K562 (cell line): Measurements from ENCODE around the gene UQCC2. TPM values are rescaled to one million over a fixed set of nuclear protein-coding genes. Genes with fewer than 3 reads are reported as not detected.

ENCODE experiments used
- ATAC-seq: fragments of 200-7000 bp; cut with Tn5 transposase; 3 replicates; pipeline ENCODE4 v1.9.1; 2020; ENCODE audit warnings: moderate library complexity
- BruUV-seq: library from RNA; stranded (reverse); fragments of 400-500 nt; replicated peaks from 2 replicates; lab custom pipeline; 2021; lab: Mats Ljungman, UMichigan
- CTCF ChIA-PET: fragments of 300-600 bp; formaldehyde crosslinking; extraction: SDS; loops from one replicate; lab custom pipeline; 2021; ENCODE audit warnings: low intra/inter-chr PET ratio; lab: Yijun Ruan, JAX
- POLR2A ChIA-PET: fragments of 300-600, 350-650 bp; sonication (Branson Sonifier 250); formaldehyde crosslinking; extraction: SDS; loops from one replicate; lab custom pipeline; 2021; ENCODE audit warnings: antibody characterized with exemption, inconsistent platforms; lab: Yijun Ruan, JAX
- DNase-seq, 4 experiments: peaks; one replicate each; pipeline versions ENCODE4 v3.0.0 to v3.0.0-alpha.2; 2011 to 2018; ENCODE audit warnings: low spot score in 3 of 4, mixed read lengths in 3 of 4; ENCODE audit errors: extremely low read depth in 1 of 4
- FAIRE-seq: peaks from 2 replicates; lab custom pipeline; 2011; peaks lifted over from hg19 to GRCh38; lab: Jason Lieb, UNC
- H2AFZ ChIP-seq: 2 replicates; pipeline ENCODE4 v1.6.0; 2011; ENCODE audit warnings: low read depth, low read length, control low read depth, inconsistent platforms
- H3K27ac ChIP-seq: fragments of 200-600 bp; 3 replicates; pipeline ENCODE4 v1.8.0; 2011; ENCODE audit warnings: low read depth, mild to moderate bottlenecking, control low read depth, inconsistent platforms, low read length, moderate library complexity, mixed read lengths; ENCODE audit errors: extremely low read depth
- H3K27me3 ChIP-seq, 2 experiments: fragments of 300-600 bp in 1 of 2; 2 replicates in 1 of 2; 3 replicates in 1 of 2; pipeline versions ENCODE4 v1.6.0 to v1.8.0; 2011; ENCODE audit warnings: inconsistent platforms in 2 of 2, low read length in 2 of 2, mild to moderate bottlenecking in 1 of 2, mixed read lengths in 1 of 2, moderate library complexity in 1 of 2; ENCODE audit not compliant: control insufficient read depth in 2 of 2, insufficient read depth in 2 of 2
- H3K36me3 ChIP-seq: fragments of 300-600 bp; 3 replicates; pipeline ENCODE4 v1.8.0; 2011; ENCODE audit warnings: mild to moderate bottlenecking, low read length, inconsistent platforms; ENCODE audit not compliant: control insufficient read depth, insufficient read depth
- H3K4me1 ChIP-seq, 2 experiments: fragments of 200-600 bp in 1 of 2; replicated peaks in 1 of 2; 2 replicates in 1 of 2; 3 replicates in 1 of 2; pipeline versions ENCODE4 v1.5.1 to v1.8.0; 2011; ENCODE audit warnings: inconsistent platforms in 2 of 2, low read length in 2 of 2, mild to moderate bottlenecking in 1 of 2, mixed read lengths in 1 of 2, moderate library complexity in 1 of 2; ENCODE audit not compliant: control insufficient read depth in 2 of 2, insufficient read depth in 2 of 2
- H3K4me2 ChIP-seq: 2 replicates; pipeline ENCODE4 v1.6.1; 2011; ENCODE audit warnings: low read length, control low read depth, inconsistent platforms, mixed read lengths; ENCODE audit not compliant: insufficient read depth
- H3K4me3 ChIP-seq: fragments of 200-600 bp; sonication (generic), shearing (Covaris generic); 2 replicates; pipeline ENCODE4 v1.5.1; 2016; ENCODE audit warnings: control low read depth, inconsistent platforms
- H3K79me2 ChIP-seq: fragments of 200-600 bp; 3 replicates; pipeline ENCODE4 v1.8.0; 2011; ENCODE audit warnings: low read length, inconsistent platforms; ENCODE audit not compliant: control insufficient read depth, insufficient read depth
- H3K9ac ChIP-seq, 2 experiments: 2 replicates each; pipeline versions ENCODE4 v1.6.0 to v1.6.1; 2011; ENCODE audit warnings: low read depth in 2 of 2, low read length in 2 of 2, control low read depth in 1 of 2, inconsistent platforms in 1 of 2, mild to moderate bottlenecking in 1 of 2, mixed read lengths in 1 of 2; ENCODE audit not compliant: insufficient read depth in 1 of 2
- H3K9me1 ChIP-seq: one replicate; pipeline ENCODE4 v1.6.0; 2011; ENCODE audit warnings: inconsistent platforms, mild to moderate bottlenecking, low read length, moderate library complexity; ENCODE audit not compliant: control insufficient read depth, insufficient read depth
- H3K9me3 ChIP-seq: replicated peaks from 2 replicates; pipeline ENCODE4 v1.5.1; 2011; ENCODE audit warnings: low read depth, low read length, inconsistent platforms; ENCODE audit not compliant: control insufficient read depth, insufficient read depth
- H4K20me1 ChIP-seq: replicated peaks from 2 replicates; pipeline ENCODE4 v1.6.1; 2011; ENCODE audit warnings: low read length, inconsistent platforms, mixed read lengths; ENCODE audit not compliant: control insufficient read depth, insufficient read depth
- CBFA2T3 ChIP-seq: fragments of 450-650 bp; IDR thresholded peaks from 2 replicates; pipeline ENCODE4 v1.6.1; 2017
- MXI1 ChIP-seq: IDR thresholded peaks from 2 replicates; pipeline ENCODE4 v1.6.1; 2011; ENCODE audit warnings: low read depth, mild to moderate bottlenecking, improper control_type of control experiment, low read length
- SMARCE1 ChIP-seq: fragments of 450-650 bp; IDR thresholded peaks from 2 replicates; pipeline ENCODE4 v1.7.1; 2016; ENCODE audit warnings: mild to moderate bottlenecking
- WGBS: fragments of 100-300 bp; shearing (Covaris generic); methylation state at CpG from one replicate; pipeline ENCODE4 v1.1.6; 2016; ENCODE audit warnings: low coverage, mixed read lengths; ENCODE audit not compliant: insufficient coverage; ENCODE audit errors: missing lambda C conversion rate; 5-methylcytosine and 5-hydroxymethylcytosine counted together
- in situ Hi-C: fragments of 300-500 bp; cut with MboI; formaldehyde crosslinking; loops from 4 replicates; pipeline ENCODE4 v1.15.0; 2018; ENCODE audit warnings: inconsistent platforms, mixed read lengths
- intact Hi-C: fragments of 100-400 bp; cut with micrococcal nuclease; formaldehyde crosslinking; loops from 2 replicates; pipeline ENCODE4 v1.14.2; 2022
- polyA plus RNA-seq, 8 experiments: library from polyadenylated mRNA; depleted of rRNA in 4 of 8; stranded (reverse) in 5 of 8; unstranded in 3 of 8; fragments of >200 nt; fragmentation: Nextera tagmentation in 2 of 8; fragmentation: Illumina TruSeq in 1 of 8; extraction: Ambion mirVana in 2 of 8; extraction: Trizol in 1 of 8; gene quantifications; 2 replicates each; pipeline versions ENCODE4 v1.2.1 to v1.2.3, GENCODE V29; 2011 to 2014; ENCODE audit warnings: inconsistent platforms in 1 of 8, missing spikeins in 1 of 8
- total RNA-seq, 7 experiments: library from RNA; depleted of rRNA in 6 of 7; stranded (reverse); fragments of >200 nt in 6 of 7; fragmentation: Illumina TruSeq in 2 of 7; extraction: Trizol in 2 of 7; gene quantifications; 2 replicates each; pipeline versions ENCODE4 v1.2.1 to v1.2.3, GENCODE V29; 2011 to 2021; ENCODE audit warnings: low replicate concordance in 1 of 7
- TF ChIP-seq, protein P1 (sequence below), 2 experiments: fragments of 450-650 bp in 1 of 2; sonication (generic) in 1 of 2; formaldehyde crosslinking in 1 of 2; IDR thresholded peaks; 2 replicates each; pipeline versions ENCODE4 v1.7.1 to v1.9.0; 2016 to 2022; ENCODE audit warnings: inconsistent platforms in 1 of 2, mild to moderate bottlenecking in 1 of 2, missing genetic modification reagents in 1 of 2

The UQCC2 gene
- total and polyA plus RNA-seq, 9 of the 15 experiments (the other 6 are each of a cell fraction or from before 2014, with no cell fraction given), result 58.5 to 927 (median 158) TPM

DNA sequence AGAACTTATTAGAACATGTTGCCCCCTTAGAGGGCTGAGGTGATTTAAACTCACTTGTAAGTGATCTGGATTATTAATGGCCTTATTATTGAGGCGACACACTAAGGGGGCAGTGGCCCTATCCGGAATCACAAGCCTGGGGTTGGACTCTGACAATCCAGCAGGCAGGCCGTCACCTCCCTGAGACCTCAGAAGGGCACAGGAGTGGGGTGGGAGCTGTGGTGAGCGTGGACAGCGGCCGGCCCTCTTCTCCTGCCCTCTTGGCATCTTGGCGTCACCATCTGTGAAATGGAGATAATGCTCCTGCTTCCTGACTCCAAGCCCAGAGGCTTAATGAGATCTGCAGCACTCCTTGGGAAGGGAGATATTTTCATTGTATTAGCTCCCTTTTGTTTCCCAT is 15.6 kb upstream of the UQCC2 start:
- Histone ChIP-seq H3K36me3 (no peaks in the 10 kb centered on the region), H3K4me1 (peaks cover 4 to 6% of the 10 kb centered on the region in 2 experiments; a peak in 3 of 5 replicates), H4K20me1 (peaks cover 16% of the 10 kb centered on the region; the same call in 1 of the 2 replicates), H3K4me3 (no peak overlapping the region), H3K9me1 (no peaks in the 10 kb centered on the region), H3K27me3 (peaks cover 65 to 93% of the 10 kb centered on the region in 2 experiments), H2AFZ (no peak overlapping the region), H3K4me2 (no peak overlapping the region), H3K79me2 (no peaks in the 10 kb centered on the region), H3K9ac (no peak overlapping the region), H3K27ac (no peak overlapping the region), H3K9me3 (no peaks in the 10 kb centered on the region)
- no TSS peak for BruUV-seq
- in situ Hi-C loops (no loop called here), intact Hi-C loops (no loop called here)
- TF ChIP-seq MXI1 (no peak), CBFA2T3 (no peak), SMARCE1 (no peak)
- TF ChIP-seq, protein P1, sequence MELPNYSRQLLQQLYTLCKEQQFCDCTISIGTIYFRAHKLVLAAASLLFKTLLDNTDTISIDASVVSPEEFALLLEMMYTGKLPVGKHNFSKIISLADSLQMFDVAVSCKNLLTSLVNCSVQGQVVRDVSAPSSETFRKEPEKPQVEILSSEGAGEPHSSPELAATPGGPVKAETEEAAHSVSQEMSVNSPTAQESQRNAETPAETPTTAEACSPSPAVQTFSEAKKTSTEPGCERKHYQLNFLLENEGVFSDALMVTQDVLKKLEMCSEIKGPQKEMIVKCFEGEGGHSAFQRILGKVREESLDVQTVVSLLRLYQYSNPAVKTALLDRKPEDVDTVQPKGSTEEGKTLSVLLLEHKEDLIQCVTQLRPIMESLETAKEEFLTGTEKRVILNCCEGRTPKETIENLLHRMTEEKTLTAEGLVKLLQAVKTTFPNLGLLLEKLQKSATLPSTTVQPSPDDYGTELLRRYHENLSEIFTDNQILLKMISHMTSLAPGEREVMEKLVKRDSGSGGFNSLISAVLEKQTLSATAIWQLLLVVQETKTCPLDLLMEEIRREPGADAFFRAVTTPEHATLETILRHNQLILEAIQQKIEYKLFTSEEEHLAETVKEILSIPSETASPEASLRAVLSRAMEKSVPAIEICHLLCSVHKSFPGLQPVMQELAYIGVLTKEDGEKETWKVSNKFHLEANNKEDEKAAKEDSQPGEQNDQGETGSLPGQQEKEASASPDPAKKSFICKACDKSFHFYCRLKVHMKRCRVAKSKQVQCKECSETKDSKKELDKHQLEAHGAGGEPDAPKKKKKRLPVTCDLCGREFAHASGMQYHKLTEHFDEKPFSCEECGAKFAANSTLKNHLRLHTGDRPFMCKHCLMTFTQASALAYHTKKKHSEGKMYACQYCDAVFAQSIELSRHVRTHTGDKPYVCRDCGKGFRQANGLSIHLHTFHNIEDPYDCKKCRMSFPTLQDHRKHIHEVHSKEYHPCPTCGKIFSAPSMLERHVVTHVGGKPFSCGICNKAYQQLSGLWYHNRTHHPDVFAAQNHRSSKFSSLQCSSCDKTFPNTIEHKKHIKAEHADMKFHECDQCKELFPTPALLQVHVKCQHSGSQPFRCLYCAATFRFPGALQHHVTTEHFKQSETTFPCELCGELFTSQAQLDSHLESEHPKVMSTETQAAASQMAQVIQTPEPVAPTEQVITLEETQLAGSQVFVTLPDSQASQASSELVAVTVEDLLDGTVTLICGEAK (IDR thresholded peaks at IDR 0.05), result no peak
- TF ChIP-seq, protein P1 (CRISPR knock-in tag; IDR thresholded peaks at IDR 0.05), result no peak
- 1% methylated on average over 7 of the region's 7 CpGs for WGBS
- CTCF ChIA-PET, result no interaction called here
- no peak for DNase-seq
- no peak for ATAC-seq
- FAIRE-seq, result no peak
- POLR2A ChIA-PET, result interaction anchor here (0.7 kb wide), 1 partner anchor 10 kb away, joined by 4 read pairs; no protein-coding TSS in a partner anchor
